HG03066 (cell line): ENCODE results near the gene COPZ1.
A peak's percentile ranks its signal among the peaks of the same experiment; 100 is the strongest.

Source experiments
- ATAC-seq: cut with Tn5 transposase; IDR thresholded peaks from one replicate; pipeline ENCODE4 v1.9.1; 2021; ENCODE audit warnings: low read depth; ENCODE audit not compliant: unreplicated experiment

The COPZ1 gene

DNA sequence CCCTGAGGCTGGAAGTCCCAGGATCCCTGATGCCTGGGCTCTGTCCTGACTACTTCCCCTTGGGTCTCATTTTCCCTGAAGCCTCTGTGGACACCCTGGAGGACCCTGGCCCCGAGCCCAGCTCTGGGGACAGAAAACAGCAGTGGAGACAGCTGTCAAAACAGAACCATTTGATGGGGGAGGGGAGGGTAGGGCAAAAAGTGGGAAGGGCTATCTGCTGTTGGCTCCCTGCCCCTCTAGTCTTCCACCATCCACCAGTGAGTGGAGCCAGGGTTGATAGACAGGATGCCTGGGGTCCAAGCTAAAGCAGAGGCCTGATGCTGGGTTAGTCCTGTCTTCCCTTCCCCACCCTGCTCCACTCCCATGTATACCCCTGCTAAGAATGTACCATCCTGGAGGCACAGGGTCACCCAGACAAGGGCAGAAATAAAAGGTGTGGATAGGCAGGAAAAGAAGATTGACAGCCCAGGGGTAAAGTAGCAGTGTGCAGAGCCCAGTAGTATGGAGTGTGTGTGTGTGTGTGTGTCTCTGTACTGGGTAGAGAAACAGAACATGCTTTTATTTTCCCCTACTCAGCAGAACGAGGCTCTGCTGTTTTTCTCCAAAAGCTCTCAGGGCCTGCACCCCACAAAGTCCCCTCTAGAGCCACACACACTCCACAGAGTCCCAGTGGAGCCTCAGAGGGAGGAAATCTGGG is 49.8 kb downstream of the COPZ1 start:
- ATAC-seq: no peak

DNA sequence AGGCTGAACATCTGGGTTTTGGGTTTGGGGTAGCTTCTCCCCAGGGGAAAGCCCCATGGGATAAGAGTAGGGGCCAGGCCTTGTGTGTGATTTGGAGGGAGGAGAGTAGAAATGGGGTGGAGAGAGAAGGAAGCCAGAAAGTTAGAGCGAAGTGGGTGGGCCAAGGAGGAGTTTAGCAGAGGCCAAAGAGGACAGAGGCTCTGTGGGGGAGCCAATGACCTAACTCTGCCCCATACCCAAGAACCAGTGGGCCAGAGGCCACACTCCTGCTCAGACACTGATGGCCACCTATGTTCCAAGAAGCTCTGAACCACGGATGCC is 50.3 kb downstream of the COPZ1 start:
- ATAC-seq: no peak

DNA sequence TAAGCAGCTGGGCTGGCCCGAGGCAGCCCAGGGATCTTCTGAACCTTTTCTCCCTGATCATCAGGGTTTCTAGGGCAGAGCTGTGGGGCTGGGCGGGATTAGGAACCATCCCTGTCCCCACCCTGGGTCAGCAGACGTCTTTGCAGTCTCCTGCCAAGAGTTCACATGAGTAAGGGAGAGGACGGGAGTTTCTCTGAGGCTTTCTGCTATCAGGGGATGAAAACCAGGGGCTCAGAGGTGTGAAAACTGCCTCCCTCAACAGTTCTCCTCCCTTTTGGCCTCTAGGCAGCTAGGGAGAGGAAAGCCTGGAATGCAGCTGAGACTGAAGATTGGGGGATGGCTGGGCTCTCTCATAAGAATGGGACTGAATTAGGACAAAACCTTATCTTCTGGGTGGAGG is 51.7 kb downstream of the COPZ1 start:
- no peak for ATAC-seq

DNA sequence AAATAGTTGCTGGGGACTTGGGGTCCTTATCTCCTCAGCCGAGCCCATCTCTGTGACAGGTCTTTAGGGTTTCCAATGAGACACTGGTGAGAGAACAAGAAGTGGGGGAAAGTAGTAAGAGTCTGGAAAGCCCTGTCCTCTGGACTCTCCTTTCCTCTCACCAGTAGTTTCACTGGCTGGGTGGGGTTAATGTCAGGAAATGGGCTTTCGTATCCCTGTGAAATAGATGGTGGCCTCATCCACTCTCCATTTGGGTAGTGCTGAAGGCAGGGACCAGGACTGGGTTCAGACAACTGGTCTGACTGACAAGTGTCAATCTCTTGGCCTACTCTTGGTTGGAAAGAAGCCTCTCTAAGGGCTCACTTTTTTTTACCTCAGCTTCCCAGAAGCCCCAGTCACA is 52.1 kb downstream of the COPZ1 start:
- no peak for ATAC-seq

DNA sequence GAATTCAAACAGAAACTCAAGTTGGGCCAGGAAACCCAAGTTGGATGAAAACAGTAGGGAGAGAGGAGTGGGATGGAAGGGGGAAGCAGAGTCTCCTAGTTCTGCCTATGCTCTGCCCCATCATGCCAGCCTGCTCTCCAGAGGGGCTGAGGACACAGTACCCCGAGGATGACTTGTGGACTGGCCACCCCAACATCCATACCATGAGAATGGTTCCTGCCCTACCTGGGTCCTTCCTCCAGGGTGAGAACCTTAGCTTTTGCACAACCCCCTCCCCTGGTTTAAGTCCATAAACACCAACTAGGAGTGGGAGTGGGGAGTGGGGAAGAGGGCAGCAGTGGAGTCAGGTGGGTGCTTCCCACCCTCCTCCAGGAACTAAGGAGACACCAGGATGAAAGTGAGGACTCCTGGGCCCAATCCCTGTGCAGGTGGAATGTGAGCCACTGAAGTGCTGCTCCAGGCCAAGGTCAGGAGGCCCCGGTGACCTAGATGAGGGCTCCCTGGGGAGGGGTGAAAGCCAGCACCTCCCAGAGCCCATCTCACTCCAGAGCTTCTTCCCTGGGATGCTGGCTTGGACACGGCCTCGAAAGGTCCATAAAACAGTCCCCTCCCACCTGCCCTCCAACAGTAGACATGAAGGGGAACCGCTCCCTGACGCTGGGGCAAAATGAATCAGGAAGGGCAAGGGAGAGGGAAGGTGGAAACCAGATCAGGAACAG is 53.0 kb downstream of the COPZ1 start:
- no peak for ATAC-seq

DNA sequence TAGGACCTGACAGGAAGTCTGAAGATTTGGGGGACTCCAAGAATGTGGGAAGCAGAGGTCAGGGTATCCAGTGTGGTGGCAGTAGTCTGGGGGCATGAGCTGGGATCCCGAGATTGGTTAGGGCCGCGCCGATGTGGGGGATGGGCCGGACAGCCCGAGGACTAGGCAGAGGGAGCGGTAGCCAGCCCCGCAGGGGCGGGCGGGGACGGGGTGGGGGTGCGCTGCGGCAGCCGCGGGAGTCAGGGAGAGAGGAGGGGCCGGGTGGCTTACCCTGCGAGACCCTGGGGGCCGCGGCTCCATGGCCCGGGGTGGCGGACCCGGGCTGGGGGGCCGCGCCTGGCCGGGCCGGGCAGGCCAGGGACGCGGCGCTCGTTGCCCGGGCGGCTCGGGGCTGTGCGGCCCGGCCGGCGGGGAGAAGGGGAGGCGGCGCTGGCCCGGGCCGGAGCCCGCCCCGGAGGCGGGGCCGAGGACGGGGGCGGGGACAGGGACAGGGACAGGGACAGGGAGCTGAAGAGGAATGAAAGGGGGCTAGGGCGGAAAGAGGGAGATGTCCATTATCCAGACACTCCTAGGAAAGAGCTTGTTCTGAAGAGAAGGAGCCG is 54.0 kb downstream of the COPZ1 start:
- no peak for ATAC-seq

DNA sequence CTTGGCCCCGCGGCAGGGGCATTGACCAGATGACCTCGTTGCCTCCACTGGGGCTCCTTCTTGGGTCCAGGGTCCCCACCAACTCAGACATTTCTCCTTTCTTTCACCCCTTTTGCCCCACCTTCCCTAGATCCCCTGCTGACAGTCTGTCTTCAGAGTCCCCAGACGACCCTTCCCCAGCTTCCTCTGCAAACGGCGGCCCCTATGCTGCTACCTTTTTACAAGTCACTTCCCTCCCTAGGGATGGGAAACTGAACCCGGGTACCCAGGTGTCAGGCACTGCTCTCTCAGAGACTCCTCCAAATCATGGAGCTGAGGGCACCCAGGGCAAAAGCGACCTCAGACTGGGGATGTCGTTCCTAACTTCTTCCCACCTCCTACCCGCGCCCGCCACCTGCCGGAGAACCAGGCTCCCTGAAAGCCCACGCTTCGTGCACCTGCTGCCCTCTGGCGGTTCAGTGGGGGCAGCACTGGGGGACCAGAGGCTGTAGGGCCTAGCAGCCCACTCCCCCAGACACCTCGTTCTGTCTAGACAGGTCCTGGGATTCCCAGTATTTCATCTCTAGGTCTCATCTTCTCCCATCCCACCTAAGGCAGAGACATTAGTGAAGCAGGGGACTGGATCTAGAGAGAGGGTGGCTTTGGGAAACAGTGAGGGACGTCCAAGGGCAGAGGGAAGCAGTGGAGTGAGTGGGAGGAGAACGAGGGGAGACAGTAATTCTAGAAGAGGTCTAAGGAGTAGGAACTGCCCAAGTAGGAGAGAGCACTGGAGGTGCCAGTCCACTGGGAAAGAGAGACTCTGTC is 54.7 kb downstream of the COPZ1 start:
- peak; percentile 80 for ATAC-seq

DNA sequence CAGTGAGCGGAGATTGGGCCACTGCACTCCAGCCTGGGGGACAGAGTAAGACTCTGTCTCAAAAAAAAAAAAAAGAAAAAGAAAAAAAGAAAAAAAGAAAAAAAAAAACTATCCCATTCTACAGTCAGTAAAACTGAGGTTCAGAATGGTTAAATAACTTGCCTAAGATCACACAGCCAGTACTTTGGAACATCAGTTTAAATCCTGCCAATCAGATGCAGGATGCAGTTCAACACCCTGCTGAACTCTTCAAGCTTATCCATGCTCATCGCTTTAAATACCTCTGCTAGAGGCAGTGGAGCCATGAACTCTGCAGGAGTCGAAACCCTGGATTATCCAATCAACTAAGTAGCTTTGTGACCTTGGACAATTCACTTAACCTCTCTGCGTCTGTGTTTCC is 56.2 kb downstream of the COPZ1 start:
- ATAC-seq: no peak

DNA sequence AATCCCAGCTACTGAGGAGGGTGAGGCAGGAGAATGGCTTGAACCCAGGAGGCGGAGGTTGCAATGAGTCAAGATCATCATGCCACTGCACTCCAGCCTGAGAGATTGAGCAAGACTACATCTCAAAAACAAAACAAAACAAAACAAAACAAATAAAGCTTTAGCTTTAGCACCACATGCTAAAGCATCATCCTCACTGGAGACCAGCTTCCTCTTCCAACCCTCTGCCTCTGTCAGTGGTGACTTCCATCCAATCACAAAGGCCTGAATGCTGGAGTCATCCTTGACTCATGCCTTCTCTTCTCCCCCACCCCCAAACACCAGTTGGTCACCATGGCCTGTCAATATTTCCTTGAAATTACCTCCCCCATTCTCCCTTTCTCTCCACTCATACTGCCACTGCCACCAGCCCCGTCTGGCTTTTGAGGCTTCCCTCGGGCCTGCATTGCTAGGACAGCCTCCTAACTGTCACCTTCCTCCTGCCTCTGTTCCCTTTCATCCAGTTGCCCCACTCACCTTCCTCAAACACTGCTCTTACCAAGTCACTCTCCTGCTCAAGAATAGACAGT is 58.2 kb downstream of the COPZ1 start:
- no peak for ATAC-seq

DNA sequence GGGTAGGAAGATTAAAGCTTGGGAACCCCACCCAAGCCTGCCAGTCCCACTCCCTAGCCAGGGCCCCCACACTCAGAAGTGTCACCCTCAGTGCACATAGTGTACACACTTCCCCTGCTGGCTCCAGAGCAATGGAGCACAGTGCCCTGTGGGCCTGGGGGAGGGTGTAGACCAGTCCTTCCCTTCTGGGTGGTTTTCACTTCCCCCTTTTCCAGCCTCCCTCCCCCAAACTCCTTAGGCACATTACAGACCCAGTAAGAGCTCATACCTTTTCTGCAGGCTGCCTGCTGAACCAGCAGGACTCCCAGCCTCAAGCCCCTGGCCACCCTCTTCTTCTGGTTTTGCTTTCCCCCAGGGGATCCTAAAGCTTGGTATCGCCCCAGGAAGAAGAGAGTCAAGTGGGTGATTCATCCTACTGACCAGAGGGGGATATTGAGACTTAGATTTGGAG is 59.7 kb downstream of the COPZ1 start, which contains the start of gene ZNF385A:
Gene ZNF385A (minus strand): TSS at position 143 of the 451 bp plus-strand sequence. CDS start 219 bp downstream, outside the sequence.
- ATAC-seq: no peak

DNA sequence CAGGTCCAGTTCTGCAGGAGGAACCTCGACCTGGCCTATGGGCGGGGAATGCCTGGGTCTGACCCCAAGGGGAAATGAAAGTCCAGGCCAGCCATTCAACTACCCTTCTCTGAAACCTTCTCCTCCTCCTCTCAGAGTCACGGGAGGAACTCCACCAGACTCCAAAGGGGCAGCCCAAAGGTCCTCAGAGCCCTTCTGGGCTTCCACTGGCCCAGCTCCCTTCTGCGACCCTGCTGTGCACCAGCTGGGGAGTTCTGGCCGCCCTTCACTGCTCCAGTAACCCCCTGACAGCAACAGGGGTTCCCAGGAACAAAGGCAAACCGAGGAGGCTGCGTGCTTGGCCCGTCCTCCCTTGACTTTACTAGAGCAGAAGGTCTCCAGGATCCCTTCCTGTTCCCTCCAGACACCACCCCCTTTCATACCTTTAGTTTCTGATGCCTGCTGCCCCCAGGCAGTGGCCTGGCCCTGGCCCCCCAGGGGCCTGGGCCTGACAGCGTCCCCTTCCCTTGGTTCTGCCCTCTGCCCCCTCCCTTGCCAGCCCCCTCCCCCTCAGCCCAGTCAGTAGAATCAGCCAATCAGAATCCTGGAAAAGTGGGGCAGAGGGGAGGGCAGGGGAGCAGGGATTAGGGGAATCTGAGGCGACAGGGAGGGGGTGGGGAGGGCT is 60.5 kb downstream of the COPZ1 start:
- peak; percentile 68 for ATAC-seq

DNA sequence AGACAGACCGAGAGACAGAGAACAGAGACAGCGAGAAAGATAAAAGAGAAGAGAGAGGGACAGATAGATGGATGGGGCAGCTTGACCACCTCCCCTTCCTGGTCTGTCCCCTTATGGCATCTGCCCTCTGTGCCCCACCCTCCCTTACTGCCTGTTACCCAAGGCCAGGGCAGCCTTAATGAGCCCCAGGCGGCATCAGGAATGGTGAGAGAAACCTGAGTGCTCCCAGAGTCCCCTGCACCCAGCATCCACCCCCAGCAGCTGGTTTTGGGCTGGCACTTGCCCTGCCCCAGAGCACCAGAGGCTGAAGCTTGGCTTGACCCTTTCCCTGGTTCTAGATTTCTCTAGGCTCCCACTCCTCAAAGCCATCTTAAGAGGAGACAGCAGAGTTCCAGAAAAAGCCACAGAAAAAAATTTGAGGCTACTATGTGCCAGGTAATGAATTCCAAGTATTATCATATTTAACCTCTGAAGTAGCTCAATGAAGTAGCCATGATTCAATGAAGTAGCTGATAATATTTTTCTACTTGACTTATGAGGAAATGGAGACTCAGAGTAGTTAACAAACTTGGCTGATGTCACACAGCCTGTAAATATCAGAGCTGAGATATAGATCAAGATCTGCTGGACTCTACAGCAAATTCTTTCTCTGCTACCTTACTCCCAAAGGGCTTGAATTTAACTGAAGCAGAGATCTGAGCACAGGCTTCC is 61.6 kb downstream of the COPZ1 start:
- ATAC-seq: no peak

DNA sequence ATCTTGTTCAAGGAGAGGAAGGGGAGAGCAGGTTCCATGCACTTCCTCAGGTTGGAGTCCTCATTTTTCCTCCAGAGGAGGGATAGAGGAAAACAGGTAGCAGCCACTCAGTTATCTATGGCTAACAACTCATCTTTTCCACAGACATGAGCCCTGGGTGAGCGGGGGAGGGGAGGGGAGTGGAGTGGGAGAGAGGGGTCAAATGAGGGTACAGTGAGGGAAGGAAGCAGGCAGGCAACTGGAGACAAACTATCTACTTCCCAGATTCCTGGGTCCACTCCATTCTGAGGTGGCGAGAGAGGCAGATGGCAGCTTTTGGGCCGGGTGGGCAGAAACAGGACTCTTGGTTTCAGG is 62.2 kb downstream of the COPZ1 start:
- ATAC-seq: no peak

DNA sequence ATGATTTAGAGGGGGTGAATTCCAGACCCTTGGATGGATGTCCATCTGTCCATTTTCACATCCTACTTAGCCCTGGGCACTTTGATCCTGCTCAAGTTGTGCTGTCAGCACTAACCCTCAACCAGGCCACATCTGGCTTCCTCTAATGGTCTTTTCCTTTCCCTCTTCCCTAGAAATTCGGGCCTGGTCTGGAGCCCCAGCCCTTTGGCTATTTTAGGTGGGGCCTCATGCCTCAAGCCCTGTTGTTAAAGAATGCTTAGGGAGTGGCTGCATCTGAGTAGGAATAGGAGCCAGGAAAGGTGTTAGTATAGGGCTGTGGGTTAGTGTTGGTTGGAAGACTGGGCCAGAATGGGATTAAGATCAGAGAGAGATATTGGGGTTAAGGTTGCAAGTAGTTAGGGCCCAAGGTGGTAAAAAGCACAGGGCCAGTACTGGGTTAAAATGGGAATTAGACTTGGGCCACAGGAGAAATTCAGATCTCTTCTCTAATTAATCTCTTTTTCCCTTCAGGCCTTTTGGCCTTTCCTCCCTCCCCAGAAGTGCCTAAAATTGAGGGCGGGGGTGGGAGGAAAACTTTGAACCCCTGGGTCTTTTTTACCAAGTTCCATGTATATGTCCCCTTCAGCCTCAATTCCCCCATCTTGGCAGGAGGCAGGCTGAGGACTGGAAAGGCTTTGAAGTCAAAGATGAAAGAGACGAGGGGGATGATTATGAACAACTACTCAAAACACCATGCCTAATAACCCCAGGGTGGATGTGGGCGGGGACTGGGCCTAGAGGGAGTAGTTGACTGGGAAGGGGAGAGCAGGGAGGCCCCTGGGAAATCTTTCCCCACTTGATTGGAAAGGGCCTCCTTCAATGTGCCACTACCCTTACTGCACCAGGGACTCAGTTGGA is 63.6 kb downstream of the COPZ1 start:
- ATAC-seq: no peak

DNA sequence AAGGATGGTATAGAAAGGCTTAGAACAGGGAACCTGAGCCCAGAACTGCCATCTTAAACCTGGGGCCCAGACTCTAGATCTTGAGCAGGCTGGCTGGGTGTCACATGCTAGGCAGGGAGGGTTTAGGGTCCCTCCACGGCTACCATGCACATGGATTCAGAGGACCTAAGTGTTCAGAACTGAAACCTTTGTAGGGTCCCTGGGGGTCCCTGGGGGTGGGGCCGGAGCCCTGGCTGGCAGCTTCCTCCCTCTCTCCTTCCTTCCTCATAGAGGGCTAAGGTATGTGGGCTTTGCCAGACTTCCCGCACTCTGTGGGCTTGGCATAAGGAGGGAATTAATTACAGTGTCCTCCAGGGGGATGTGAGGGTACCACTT is 64.2 kb downstream of the COPZ1 start:
- ATAC-seq: no peak

DNA sequence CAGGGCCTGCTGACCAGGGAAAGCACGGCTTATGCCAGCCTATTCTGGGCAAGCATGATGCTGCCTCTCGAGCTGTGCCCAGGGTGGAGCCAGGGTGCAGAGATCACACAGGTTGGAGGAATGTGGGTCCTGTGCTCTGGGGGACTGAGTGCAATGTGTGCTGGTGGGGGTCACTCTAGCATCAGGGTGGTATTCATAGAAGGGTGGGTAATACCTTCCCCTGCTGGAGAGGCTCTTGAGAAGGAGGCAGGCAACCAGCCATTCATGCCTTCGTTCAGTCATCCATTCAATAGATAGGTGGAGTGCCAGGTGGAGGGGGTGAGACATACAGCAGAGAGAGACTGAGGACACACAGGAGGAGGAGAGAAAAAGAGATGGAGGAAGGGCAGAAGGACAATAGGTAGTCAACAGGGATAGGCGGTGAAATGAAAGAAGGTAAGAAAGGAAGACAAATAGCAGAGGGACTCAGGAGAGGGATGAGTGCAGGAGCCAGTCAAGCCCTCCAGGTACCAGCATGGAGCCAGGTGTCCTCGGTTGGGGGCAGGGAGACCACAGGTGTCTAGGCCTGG is 64.8 kb downstream of the COPZ1 start:
- no peak for ATAC-seq

DNA sequence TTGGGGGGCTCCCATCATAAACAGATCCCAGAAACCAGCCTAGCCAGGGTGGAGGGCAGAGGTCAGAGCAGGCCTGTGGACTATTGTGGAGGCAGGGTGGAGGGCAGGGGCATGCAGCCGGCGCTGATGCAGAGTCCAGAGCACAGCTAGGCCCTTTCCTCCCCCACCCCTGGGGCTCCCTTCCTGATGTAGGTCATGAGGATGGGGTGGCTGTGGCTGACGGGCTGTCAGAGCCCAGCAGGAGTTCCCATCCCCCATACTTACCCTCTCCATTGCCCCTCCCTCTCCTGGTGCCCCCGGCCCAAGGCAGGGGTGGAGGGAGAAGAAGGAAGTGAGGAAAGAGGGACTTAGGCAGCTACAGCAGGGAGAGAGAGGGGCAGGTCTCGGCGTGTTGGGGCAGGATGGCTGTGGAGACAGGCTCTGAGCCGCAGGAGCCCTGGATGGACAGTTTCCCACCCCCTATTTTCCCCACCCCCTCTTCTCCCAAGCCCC is 65.3 kb downstream of the COPZ1 start:
- ATAC-seq: no peak
